Neutrophil (primary cell): ENCODE measurements around the gene VWF.

Experiments
- H3K27ac ChIP-seq: fragments of 200-600 bp; sonication (generic); 2 replicates; pipeline ENCODE4 v1.5.1; 2016; ENCODE audit warnings: mild to moderate bottlenecking, moderate library complexity
- H3K27me3 ChIP-seq: fragments of 200-600 bp; sonication (generic); 2 replicates; pipeline ENCODE4 v1.6.0; 2016; ENCODE audit warnings: mild to moderate bottlenecking
- H3K36me3 ChIP-seq: fragments of 200-600 bp; sonication (generic); 2 replicates; pipeline ENCODE4 v1.5.1; 2017
- H3K4me1 ChIP-seq, 2 experiments: fragments of 200-600 bp in 1 of 2; sonication (generic) in 1 of 2; 1 replicate in 1 of 2; 2 replicates in 1 of 2; pipeline versions ENCODE4 v1.5.1 to v1.6.1; 2013 to 2016; ENCODE audit warnings: low read depth in 1 of 2, low read length in 1 of 2, mild to moderate bottlenecking in 1 of 2, moderate library complexity in 1 of 2; ENCODE audit not compliant: control insufficient read depth in 1 of 2, insufficient read depth in 1 of 2
- H3K4me3 ChIP-seq, 2 experiments: fragments of 200-600 bp in 1 of 2; sonication (generic) in 1 of 2; 1 replicate in 1 of 2; 2 replicates in 1 of 2; pipeline ENCODE4 v1.5.1; 2013 to 2016; ENCODE audit warnings: low read depth in 1 of 2, low read length in 1 of 2, mild to moderate bottlenecking in 1 of 2, moderate library complexity in 1 of 2
- H3K9me3 ChIP-seq: fragments of 200-600 bp; sonication (generic); 2 replicates; pipeline ENCODE4 v1.5.1; 2016
- CTCF ChIP-seq: fragments of 200-600 bp; sonication (generic); IDR thresholded peaks from 2 replicates; pipeline ENCODE4 v1.5.1; 2016; ENCODE audit warnings: antibody characterized with exemption

VWF gene

GRCh38 chr12:6123258-6123657 is 1.2 kb downstream of the VWF start:
- no peaks in the 10 kb centered on the region for H3K36me3 ChIP-seq
- no peaks in the 10 kb centered on the region for H3K27me3 ChIP-seq
- no peak overlapping the region for H3K4me3 ChIP-seq
- TF ChIP-seq CTCF, result no peak
- no peaks in the 10 kb centered on the region for H3K4me1 ChIP-seq
- no peaks in the 10 kb centered on the region for H3K9me3 ChIP-seq
- no peak overlapping the region for H3K27ac ChIP-seq

- H3K4me3 ChIP-seq, result no peak overlapping the region
- TF ChIP-seq CTCF, result no peak
- H3K27me3 ChIP-seq, result no peaks in the 10 kb centered on the region
- no peaks in the 10 kb centered on the region for H3K4me1 ChIP-seq
- no peaks in the 10 kb centered on the region for H3K36me3 ChIP-seq
- H3K9me3 ChIP-seq, result no peaks in the 10 kb centered on the region
- no peak overlapping the region for H3K27ac ChIP-seq
Measured at GRCh38 chr12:6122201-6122600, 2.3 kb downstream of the VWF start.

GRCh38 chr12:6120796-6121473 is 3.5 kb downstream of the VWF start:
- H3K27ac ChIP-seq, result no peak overlapping the region
- no peaks in the 10 kb centered on the region for H3K9me3 ChIP-seq
- TF ChIP-seq CTCF, result no peak
- H3K27me3 ChIP-seq, result no peaks in the 10 kb centered on the region
- no peaks in the 10 kb centered on the region for H3K4me1 ChIP-seq
- H3K4me3 ChIP-seq, result no peak overlapping the region
- no peaks in the 10 kb centered on the region for H3K36me3 ChIP-seq

GRCh38 chr12:6118891-6119568 is 5.4 kb downstream of the VWF start:
- Histone ChIP-seq H3K9me3 (no peaks in the 10 kb centered on the region), H3K36me3 (no peaks in the 10 kb centered on the region), H3K4me3 (no peak overlapping the region), H3K27ac (no peak overlapping the region), H3K27me3 (no peaks in the 10 kb centered on the region), H3K4me1 (no peaks in the 10 kb centered on the region)
- TF ChIP-seq CTCF, result no peak

GRCh38 chr12:6116471-6117021 is 7.9 kb downstream of the VWF start:
- Histone ChIP-seq H3K27ac (peak overlapping the region; percentile 37), H3K9me3 (no peaks in the 10 kb centered on the region), H3K4me3 (no peak overlapping the region), H3K36me3 (no peaks in the 10 kb centered on the region), H3K4me1 (no peaks in the 10 kb centered on the region), H3K27me3 (no peaks in the 10 kb centered on the region)
- no peak for TF ChIP-seq CTCF
